ENCODE measurements around the gene ALK. TPM values are rescaled to one million over a fixed set of nuclear protein-coding genes. Genes with fewer than 3 reads are reported as not detected.

ALK gene
- total RNA-seq, 4 donors from 2014 or later, result 0.88 to 1.3 (median 1.3) TPM; not detected in 1

GRCh38 chr2:29329899-29330298 is 591.5 kb downstream of the ALK start:
- Histone ChIP-seq H3K4me3 (no peak overlapping the region), H3K4me1 (no peaks in the 10 kb centered on the region), H3K27ac (no peak overlapping the region), H3K9me3 (no peaks in the 10 kb centered on the region), H3K27me3 (no peaks in the 10 kb centered on the region), H3K36me3 (no peaks in the 10 kb centered on the region)
- no peak for DNase-seq
- peak in 1 of 6 experiments; percentile 16 for TF ChIP-seq CTCF (IDR thresholded peaks at IDR 0.05)
- no peak for TF ChIP-seq POLR2A (IDR thresholded peaks at IDR 0.05)

- no peaks in the 10 kb centered on the region for H3K27me3 ChIP-seq
- no peak for TF ChIP-seq CTCF (IDR thresholded peaks at IDR 0.05)
- no peak for TF ChIP-seq POLR2A (IDR thresholded peaks at IDR 0.05)
- H3K9me3 ChIP-seq, result no peaks in the 10 kb centered on the region
- H3K4me3 ChIP-seq, result no peak overlapping the region
- no peak overlapping the region for H3K27ac ChIP-seq
- no peak for DNase-seq
- no peaks in the 10 kb centered on the region for H3K4me1 ChIP-seq
- H3K36me3 ChIP-seq, result no peaks in the 10 kb centered on the region
Observed at GRCh38 chr2:29326926-29327325, 594.5 kb downstream of the ALK start.

- no peak overlapping the region for H3K4me3 ChIP-seq
- H3K27me3 ChIP-seq, result no peaks in the 10 kb centered on the region
- no peaks in the 10 kb centered on the region for H3K36me3 ChIP-seq
- TF ChIP-seq CTCF (IDR thresholded peaks at IDR 0.05), result no peak
- no peak for TF ChIP-seq POLR2A (IDR thresholded peaks at IDR 0.05)
- no peak overlapping the region for H3K27ac ChIP-seq
- DNase-seq, result no peak
- H3K9me3 ChIP-seq, result no peaks in the 10 kb centered on the region
- no peaks in the 10 kb centered on the region for H3K4me1 ChIP-seq
Observed at GRCh38 chr2:29325544-29325943, 595.8 kb downstream of the ALK start.

GRCh38 chr2:29323961-29324360 is 597.4 kb downstream of the ALK start:
- H3K27ac ChIP-seq, result no peak overlapping the region
- TF ChIP-seq POLR2A (IDR thresholded peaks at IDR 0.05), result no peak
- TF ChIP-seq CTCF (IDR thresholded peaks at IDR 0.05), result no peak

GRCh38 chr2:29323301-29323700 is 598.1 kb downstream of the ALK start:
- no peaks in the 10 kb centered on the region for H3K36me3 ChIP-seq
- H3K4me3 ChIP-seq, result no peak overlapping the region
- H3K27ac ChIP-seq, result no peak overlapping the region
- DNase-seq, result no peak
- no peaks in the 10 kb centered on the region for H3K27me3 ChIP-seq
- no peaks in the 10 kb centered on the region for H3K9me3 ChIP-seq
- no peaks in the 10 kb centered on the region for H3K4me1 ChIP-seq
- TF ChIP-seq CTCF (IDR thresholded peaks at IDR 0.05) (no peak), POLR2A (IDR thresholded peaks at IDR 0.05) (no peak)

More at GRCh38 chr2:29323961-29324360, 597.4 kb downstream of the ALK start:
- Histone ChIP-seq H3K4me1 (no peaks in the 10 kb centered on the region), H3K4me3 (no peak overlapping the region), H3K9me3 (no peaks in the 10 kb centered on the region), H3K27me3 (no peaks in the 10 kb centered on the region), H3K36me3 (no peaks in the 10 kb centered on the region)
- DNase-seq, result no peak

- H3K4me3 ChIP-seq, result no peak overlapping the region
Observed at GRCh38 chr2:29322011-29322410, 599.4 kb downstream of the ALK start.

More at GRCh38 chr2:29322011-29322410, 599.4 kb downstream of the ALK start:
- H3K9me3 ChIP-seq, result no peaks in the 10 kb centered on the region
- no peak for TF ChIP-seq POLR2A (IDR thresholded peaks at IDR 0.05)
- no peak for TF ChIP-seq CTCF (IDR thresholded peaks at IDR 0.05)
- no peak for DNase-seq
- no peaks in the 10 kb centered on the region for H3K27me3 ChIP-seq
- H3K27ac ChIP-seq, result no peak overlapping the region
- H3K36me3 ChIP-seq, result no peaks in the 10 kb centered on the region
- H3K4me1 ChIP-seq, result no peaks in the 10 kb centered on the region

Measured in Peyer's patch (tissue), 4 donors.